G401 (cell line): ENCODE measurements around the gene LMO1. TPM values are rescaled to one million over a fixed set of nuclear protein-coding genes. Genes with fewer than 3 reads are reported as not detected.
A peak's percentile ranks its signal among the peaks of the same experiment; 100 is the strongest.

ENCODE experiments used
- DNase-seq: peaks from one replicate; pipeline ENCODE4 v3.0.0-alpha.2; 2015; ENCODE audit warnings: low spot score
- in situ Hi-C: cut with HindIII; loops from 2 replicates; pipeline ENCODE4 v1.10.0; 2016; ENCODE audit warnings: low sequenced_read_pairs, mixed read lengths
- total RNA-seq: library from RNA; depleted of rRNA; stranded (reverse); fragments of >200 nt; shearing (Covaris generic); gene quantifications from 2 replicates; pipeline ENCODE4 v1.2.3, GENCODE V29; 2014

The LMO1 gene
- total RNA-seq, 1 experiment from 2014 or later, result not detected

DNA sequence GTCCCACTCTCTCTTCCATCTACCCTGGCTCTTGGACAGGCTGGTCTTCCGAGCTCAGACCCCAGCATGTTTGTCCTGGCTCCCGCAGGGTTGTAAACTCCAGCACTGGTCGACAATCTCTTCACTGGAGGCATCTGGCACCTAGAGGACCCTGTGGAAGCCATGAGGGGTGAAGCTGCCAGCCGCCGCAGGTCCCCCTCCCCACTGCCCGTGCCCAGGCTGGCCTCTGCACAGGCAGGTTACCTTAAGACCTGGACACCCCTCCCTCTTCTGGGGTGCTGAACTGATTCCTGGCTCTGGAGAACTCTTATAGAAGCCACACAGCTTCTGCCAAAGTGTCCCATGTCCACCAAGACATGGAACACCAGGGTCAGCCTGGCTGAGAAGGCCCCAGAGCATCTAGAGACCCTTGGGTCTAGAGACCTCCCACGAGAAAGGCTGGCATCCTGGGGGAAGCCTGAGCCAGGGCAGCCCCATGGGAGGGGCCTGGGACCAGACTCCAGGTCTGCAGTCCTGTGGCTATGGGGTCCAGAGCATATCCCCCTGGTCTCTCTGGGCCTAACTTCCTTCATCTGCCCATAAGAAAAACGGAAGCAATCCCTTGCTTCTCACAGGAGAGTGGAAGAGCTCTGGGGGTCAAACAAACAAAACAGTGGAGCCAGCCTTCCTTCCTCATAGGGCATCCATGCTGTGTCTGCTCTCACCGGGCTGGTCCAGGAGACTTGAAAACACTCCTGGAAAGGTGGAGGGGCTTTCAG is 30.6 kb downstream of the LMO1 start:
- no peak for DNase-seq
- in situ Hi-C loops, result no loop called here

DNA sequence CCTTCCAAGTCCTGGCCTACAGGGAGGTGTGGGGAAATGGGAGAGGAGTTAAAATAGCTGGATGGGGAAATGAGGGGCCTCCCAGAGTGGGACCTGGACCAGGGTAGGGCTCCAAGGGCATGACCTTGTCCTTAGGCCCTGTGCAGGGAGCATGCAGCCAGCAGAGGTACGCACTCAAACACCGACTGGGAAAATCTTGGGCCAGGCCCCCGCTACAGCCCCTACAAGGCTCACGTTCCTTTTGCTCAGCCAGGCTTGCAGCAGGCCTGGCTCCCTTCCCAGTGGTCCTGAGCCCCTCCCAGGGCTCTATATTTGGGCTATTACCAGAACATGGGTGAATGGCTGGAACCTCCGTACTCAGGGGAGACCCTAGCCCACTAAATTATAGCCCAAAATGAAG is 31.3 kb downstream of the LMO1 start:
- in situ Hi-C loops, result no loop called here
- no peak for DNase-seq

DNA sequence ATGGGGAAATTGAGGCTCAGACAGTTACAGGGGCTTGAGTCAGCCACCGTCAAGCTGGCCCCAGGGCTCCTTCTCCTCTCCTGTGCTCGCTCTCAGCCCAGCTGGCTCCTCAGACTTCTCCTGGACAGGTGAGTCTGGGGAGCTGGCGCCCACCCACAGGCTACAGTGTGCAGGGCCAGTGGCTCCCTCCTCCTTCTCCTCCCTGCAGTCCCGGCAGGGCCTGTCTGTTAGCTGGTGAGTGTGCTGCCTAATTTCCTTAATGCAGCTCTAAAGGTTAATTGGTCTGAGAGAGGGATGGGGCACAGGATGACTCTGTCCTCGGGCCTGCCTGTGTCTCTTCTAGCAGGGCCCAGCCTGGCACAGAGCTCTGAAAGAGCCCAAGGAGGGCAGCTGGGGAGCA is 31.7 kb downstream of the LMO1 start:
- in situ Hi-C loops, result no loop called here
- no peak for DNase-seq

DNA sequence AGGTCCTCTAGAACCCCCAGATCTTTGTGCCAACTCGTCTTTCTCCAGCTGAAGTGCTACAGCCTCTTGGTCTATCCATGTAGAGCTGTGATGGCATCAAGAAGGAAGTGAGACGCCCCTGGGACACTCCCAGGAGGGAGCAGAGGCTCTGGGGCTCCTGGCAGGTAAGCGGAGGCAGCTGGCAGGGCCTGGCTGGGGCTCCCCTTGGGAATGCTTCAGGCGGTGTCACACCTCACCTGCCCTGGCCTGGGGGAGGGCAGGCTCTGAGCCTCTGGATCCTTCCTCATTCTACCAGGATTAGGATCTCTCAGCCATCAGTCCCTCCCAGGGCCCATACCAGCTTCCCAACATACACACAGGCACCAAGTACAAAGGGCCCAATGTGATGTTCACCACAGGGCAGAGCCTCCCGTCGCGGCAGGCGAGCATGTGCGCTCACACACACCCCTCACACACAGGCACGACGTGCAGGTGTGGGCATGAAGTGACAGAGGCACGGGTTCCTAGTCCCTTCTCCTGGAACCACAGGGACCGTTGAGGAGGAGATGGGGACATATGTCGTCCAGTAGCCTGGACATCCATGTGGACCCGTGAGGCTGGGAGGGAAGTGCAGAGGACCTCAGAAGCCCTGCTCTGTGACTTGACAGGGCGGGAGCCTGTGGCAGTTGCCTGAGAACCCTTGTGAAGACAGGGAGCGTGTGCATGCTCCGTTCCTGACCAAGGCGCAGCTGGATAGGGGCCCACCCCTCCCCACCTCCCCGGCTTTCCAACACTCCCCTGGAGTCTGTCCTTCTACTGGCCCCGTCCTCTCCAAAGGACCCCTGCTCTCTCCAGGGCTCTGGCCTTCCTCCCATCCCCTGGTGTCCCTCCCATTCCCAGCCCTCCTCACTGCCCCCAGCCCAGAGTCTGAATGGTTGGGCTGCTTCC is 32.5 kb downstream of the LMO1 start:
- in situ Hi-C loops, result no loop called here
- no peak for DNase-seq

DNA sequence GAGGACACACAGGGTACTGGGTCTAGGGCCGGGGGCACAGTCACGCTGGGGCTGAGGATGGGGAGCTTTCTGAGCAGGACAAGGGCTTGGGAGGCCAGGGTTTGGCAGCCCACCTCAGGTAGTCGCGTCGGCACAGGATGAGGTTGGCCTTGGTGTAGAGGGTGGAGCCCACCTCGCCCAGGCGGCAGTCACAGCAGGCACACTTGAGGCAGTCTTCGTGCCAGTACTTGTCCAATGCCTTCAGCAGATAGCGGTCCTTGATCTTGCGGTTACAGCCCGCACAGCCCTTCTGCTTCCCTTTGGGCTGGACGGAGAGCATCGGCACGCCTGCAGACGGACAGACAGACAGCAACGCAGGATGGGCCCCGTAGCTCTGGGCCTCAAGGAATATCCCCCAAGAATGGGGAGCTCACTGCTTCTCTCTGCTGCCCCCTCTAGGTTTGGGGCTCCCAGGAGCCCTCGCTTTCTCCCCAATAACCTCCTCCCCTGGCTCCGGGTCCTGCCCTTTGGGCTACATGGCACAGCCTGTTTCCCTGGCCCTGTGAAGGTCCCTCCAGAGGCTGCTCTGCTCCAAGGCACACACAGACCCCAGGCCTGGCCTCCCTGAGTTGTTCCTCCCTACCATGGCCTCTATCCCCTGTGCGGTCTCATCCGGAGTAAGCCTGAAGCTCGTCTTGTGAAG is 33.4 kb downstream of the LMO1 start:
- no peak for DNase-seq
- in situ Hi-C loops, result no loop called here

DNA sequence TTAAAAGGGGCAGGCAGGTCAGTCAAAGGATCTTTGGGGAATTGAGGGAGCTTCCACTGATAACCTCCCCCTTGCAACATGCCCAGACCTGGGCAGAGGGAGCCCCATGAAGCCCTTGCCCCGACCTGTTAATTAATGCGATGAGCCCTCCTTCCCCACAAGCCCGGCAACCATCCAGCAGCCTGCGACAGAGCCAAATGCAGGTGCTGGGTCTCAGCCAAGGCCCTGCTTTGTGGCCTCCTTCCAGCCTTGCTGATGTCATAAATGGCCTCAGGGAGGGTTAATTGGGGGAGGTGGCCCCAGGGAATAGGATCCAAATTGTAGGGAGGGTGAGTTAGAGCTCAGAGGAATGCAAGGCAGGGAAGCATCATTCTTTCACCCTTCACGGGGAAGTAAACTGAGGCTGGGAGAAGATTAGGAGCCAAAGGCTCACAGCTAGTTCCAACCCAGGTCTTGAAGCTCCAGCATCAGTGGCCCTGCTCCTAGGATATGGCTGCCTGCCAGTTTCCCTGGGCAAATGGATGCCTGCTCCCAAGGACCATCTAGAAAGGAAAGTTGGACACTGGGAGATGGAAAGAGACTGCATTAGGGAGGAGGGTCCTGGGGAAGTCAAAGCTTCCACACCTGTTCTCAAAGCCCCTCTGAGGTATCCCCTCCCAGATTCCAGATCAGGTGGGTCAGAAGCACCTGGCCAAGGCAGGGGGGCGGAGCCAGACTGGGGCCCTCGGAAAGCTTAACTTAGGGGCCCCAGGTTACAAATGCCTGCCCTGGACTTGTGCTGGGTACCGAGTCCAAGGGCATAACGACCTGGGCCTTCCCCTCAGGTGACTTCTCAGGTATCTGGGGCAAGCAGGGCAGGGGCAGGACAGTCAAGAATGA is 34.1 kb downstream of the LMO1 start:
- in situ Hi-C loops, result no loop called here
- peak; percentile 20 for DNase-seq

DNA sequence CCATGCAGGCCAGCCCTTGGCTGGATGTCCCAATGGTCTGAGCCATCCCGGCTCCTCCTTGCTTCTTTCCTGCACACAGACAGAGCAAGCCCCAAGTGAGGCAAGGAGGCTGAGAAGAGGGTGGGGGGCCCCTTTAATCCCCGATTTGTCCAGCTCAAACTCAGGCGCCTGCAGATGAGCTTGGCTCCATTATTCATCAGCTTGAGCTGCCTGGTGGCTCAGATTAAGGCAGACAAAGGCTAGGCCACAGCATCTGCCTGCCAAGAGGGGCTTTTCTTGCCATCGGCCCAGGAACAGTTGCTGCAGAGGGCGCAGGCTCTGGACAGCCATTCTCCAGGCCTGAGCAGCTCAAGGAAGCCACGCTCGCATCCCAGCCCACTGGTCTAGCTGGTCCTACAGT is 35.4 kb downstream of the LMO1 start:
- DNase-seq, result no peak
- in situ Hi-C loops, result no loop called here

DNA sequence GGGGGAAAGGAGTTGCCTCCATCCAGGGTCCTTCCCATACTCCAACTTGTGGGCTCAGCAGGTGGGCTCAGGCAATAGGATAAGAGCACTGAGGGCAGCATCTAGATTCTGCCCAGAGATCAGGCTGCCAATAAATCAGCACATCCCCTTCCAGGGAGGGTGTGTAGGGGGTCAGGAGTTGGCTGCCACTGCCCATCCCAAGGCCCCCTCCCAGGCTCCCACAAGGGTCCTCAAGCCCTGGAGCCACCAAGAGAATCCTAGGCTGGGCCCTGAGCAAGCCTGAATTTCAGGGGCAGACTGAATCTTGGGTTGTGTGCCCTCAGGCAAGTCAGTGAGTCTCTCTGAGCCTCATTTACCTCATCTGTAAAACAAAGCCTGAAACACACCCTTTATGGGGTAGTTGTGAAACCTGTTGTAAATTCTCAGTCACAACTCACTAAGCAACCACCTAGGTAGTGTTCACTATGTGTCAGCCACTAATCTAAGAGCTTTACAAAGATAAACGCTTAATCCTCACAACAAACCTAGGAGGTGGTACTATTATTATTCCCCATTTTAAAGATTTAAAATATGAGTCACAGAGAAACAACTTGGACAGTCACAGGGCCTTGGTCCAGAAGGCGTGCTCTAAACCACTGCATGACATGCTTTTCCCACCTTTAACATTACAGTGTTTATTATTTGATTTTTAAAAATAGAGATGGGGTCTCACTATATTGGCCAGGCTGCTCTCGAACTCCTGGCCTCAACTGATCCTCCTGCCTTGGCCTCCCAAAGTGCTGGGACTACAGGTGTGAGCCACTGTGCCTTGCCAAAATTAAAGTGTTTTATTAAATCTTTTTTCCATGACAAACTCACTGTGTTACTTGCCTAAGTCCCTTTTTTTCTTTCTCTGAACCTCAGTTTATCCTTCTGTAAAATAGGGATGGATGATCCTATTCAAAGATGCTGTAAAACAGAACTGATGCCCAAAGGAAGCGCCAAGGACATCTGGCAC is 36.2 kb downstream of the LMO1 start:
- in situ Hi-C loops, result no loop called here
- DNase-seq, result no peak

DNA sequence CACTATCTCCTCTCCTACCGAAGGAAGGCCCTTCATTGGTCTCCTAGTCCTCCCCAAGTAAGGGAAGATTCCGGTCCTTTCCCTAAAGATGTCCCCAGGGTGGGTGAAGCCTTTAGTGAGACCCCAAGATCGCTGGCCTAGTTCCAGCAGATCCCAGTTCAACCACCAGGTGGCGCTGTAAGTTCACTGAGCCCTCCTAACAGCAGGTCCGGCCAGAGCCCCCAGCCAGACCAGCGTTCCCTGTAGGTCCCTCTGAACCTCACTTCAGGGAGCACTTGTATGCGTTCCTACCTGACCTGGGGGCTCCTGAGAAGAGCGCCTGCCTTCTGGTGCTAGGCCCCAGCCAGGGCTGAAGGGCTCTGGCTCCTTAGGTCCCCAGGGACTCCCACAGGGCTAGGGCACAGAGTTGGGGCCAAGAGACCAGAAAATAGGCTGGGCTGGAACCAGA is 38.1 kb downstream of the LMO1 start:
- in situ Hi-C loops, result no loop called here
- DNase-seq, result peak; percentile 76

DNA sequence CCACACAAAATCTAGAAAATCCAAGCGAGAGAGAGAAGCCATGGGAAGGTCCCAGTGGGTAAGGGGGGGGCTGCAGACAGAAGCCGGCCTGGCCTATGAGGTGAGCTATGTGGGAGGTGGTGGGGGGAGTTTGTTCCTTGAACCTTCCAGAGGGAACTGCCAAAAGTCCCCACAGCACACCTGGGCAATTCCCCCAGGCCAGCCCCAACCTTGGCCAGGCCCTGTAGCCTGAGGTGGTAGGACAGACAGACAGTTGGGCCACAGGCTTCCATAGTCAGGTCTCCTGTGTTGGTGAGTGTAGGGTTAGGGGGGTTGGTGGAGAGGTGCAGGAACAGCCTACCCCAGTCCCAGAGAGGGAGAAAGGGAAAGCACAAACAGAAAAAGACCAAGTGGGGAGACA is 39.0 kb downstream of the LMO1 start:
- in situ Hi-C loops, result no loop called here
- no peak for DNase-seq

DNA sequence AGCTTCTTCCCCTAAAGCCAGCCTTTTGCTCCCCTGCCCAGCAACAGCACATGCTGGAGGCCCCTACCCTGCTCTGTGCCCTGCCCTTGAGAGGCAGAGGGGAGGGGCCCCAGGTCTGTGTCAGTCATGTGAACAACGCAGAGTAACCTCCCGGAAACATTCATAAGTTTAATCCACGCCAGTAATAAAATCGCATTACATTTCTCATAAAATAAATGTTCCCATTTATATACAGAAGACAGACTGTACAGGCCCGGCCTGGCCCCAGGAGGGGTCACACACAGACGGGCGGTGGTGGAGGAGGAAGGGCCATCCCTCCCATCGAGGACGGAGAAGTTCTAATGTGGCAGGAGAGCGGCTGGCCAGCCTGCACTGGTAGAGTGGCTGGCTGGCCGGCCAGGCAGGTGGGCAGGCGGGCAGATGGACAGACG is 39.5 kb downstream of the LMO1 start:
- no peak for DNase-seq
- in situ Hi-C loops, result no loop called here

DNA sequence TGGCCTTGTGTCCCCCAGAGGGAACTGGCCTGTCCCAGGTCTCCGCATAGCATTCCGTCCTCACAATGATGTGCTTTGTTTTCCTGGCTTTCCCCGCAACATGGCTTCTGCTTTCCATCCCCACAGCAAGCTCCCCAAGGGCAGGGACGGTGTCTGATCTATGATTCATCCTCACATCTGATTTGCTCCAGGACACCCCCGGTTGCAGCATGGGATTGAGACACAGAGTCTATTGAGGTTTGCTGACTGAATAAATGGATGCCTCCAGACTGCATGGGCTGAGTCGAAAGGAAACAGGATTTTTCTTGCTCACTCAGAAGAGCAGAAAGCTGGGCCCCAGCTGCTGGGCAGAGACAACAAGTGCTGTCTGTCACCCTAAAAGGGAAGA is 40.2 kb downstream of the LMO1 start:
- in situ Hi-C loops, result no loop called here
- no peak for DNase-seq

DNA sequence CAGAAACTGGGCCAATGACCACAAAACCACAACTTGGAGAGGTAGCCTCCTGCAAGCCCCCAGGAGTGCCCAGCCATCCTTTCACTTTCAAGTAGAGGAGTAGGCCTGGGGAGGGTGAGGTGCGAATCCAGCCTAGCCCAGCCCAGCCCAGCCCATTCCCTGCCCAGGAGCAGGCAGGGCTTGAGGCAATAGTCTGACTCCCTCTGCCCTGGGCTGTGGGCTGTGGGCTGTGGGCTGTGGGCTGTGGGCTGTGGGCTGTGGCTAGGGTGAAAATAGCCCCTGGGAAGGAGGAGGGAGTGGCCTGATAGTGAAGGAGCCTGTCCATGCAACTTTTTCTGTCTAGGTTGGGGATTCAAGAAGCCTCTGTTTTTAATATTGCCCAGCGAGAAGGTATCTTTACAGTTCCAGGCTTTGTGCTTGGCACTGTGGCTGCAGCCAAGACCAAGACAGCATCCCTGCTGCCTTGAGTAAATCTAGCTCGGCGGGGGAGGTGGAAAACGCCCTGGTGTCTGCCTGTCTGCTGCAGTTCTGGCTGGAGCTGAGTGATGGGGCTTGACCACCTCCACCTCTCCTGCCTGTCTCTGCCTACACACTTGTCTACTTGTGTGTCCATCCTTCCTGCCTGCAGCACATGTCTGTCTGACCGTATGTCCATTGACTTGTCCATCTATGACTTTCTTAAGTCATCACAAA is 40.7 kb downstream of the LMO1 start:
- in situ Hi-C loops, result no loop called here
- no peak for DNase-seq

DNA sequence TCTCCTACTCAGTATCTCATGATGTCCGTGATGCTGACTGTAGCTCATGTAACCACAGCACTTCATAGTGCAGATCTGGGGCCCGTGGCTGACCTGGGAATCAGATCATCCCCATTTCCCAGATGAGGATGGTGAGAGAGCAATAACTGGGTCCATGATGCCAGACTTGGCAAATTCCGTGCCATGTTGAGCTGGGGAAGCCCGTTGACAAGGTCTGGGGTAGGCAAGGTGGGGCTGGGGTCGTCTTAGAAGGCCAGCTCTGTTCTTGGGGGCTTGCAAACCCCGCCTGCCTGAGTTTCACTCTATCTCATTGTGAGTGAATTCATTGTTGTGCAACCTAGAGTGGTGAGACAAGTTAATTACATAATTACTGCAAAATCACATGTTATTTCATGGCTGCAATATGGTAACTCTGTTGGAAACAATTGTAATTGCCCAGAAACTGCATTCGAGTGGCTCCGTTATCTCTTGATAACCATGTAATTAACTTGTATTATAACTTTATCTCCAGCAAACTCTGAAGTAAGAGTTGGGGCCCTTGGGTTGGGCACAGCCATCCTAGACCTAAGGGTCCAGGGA is 41.7 kb downstream of the LMO1 start:
- in situ Hi-C loops, result no loop called here
- DNase-seq, result no peak

DNA sequence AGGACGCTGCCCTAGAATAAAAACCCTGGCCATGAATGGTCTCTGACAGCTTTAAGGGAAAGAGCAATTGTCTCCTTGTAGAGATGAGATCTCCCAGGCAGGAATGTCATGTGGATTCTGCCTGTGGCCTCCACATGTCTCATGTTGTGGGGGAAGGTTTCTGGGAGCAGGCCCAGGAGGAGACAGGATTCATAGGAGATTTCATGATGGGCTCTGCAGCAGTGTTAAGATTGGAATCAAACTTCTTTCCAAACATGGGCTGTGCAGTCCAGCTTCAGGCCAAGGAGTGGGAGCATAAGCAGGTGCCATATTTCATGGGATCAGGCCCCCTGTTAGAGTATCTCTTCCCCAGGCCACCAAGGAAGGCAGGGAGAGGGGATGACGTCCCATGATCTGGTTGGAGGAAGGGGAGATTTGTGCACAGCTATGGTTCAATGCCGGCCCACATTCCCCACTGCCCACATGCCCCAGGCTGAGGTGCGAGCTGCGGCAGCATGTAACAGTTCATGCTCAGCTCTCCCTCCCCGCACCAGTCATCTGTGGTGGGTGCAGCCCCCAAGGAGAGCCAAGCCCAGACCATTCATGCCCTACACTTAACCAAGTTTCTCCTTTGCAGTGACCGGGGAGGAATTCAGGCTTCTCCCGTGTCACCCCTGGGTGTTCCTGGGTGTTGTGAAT is 42.5 kb downstream of the LMO1 start:
- in situ Hi-C loops, result no loop called here
- DNase-seq, result no peak

DNA sequence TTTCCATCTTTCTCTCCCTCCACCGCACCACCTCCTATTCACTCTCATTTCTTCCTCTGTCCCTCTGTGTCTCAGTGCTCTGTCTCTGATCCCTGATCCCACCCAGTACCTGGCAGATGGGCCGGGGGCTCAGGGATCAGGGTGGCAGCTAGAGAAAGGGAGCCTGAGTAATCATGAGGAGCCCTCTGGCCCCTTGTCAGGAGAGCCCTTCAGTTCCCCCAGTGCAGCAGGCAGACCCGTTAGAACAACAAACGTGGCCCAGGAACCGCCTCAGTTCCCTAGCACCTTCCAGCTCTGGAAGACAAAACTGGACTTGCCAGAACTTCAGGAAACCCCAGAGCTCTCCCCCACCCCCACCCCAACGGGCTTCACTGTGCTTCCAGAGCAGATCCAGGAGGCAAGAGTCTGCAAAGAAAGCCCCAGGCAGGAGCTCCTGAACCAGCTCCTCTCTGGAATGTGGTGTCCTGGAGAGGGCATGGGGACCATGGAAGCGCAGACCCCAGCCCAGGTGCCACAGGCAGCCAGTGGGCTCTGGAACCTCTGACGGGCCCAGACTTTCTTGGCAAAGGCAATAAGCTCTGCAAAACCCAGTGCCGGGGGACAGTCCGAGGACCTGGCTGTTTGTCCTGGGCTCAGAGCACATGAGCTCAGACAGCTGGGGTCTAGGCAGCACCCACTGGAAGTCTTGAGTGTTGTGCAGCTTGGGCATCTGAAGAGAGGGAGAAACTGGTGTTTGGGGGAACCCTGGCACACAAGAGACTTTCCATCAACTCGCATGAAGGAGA is 43.2 kb downstream of the LMO1 start:
- no peak for DNase-seq
- in situ Hi-C loops, result no loop called here
